ENCODE measurements around the gene MAP1LC3C. TPM values are rescaled to one million over a fixed set of nuclear protein-coding genes. Genes with fewer than 3 reads are reported as not detected.
A peak's percentile ranks its signal among the peaks of the same experiment; 100 is the strongest.
"Not testable (repeated sequence)": the region's sequence is repeated elsewhere in the genome, so short reads cannot be mapped to it uniquely, and the experiment has no call there.

Gene MAP1LC3C
- total RNA-seq, 1 experiment from 2014 or later: not detected

- no TSS peak for BruUV-seq (replicated peaks)
- POLR2A ChIA-PET (ENCODE audit: low non-redundant PET): no interaction called here
- no peaks in the 10 kb centered on the region for H3K9me3 ChIP-seq (ENCODE audit: low read depth, low read length, poor library complexity, severe bottlenecking)
- no peak for TF ChIP-seq CTCF (conservative IDR thresholded peaks at IDR 0.05; ENCODE audit: low read depth, low read length)
- intact Hi-C loops (cut with micrococcal nuclease; ENCODE audit: unreplicated experiment): no loop called here
- CTCF ChIA-PET: no interaction called here
- H3K4me3 ChIP-seq (ENCODE audit: low read depth, low read length, poor library complexity, severe bottlenecking): no peak overlapping the region
- no peak for DNase-seq (ENCODE audit: low spot score)
- no peaks in the 10 kb centered on the region for H3K4me1 ChIP-seq (ENCODE audit: insufficient read depth, low read length, poor library complexity, severe bottlenecking)
- H3K27me3 ChIP-seq (replicated peaks; ENCODE audit: insufficient read depth, low read depth, low read length, poor library complexity): no peaks in the 10 kb centered on the region
- H3K36me3 ChIP-seq (ENCODE audit: insufficient read depth, low read length, poor library complexity, severe bottlenecking): no peaks in the 10 kb centered on the region
- H3K27ac ChIP-seq (ENCODE audit: low read depth, low read length, poor library complexity, severe bottlenecking): no peak overlapping the region
Observed at GRCh38 chr1:241990040-241990439, 8.9 kb downstream of the MAP1LC3C start.

- H3K9me3 ChIP-seq (ENCODE audit: low read depth, low read length, poor library complexity, severe bottlenecking); CTCF ChIA-PET; BruUV-seq (replicated peaks); H3K36me3 ChIP-seq (ENCODE audit: insufficient read depth, low read length, poor library complexity, severe bottlenecking); POLR2A ChIA-PET (ENCODE audit: low non-redundant PET); H3K27ac ChIP-seq (ENCODE audit: low read depth, low read length, poor library complexity, severe bottlenecking); DNase-seq (ENCODE audit: low spot score); H3K4me1 ChIP-seq (ENCODE audit: insufficient read depth, low read length, poor library complexity, severe bottlenecking); H3K27me3 ChIP-seq (replicated peaks; ENCODE audit: insufficient read depth, low read depth, low read length, poor library complexity); H3K4me3 ChIP-seq (ENCODE audit: low read depth, low read length, poor library complexity, severe bottlenecking): not testable (repeated sequence)
- intact Hi-C loops (cut with micrococcal nuclease; ENCODE audit: unreplicated experiment): loop anchor here (5.0 to 10.0 kb wide), 2 partner anchors 91 to 454 kb away; partner anchors contain the start of gene KMO
Observed at GRCh38 chr1:241988389-241988930, 10.4 kb downstream of the MAP1LC3C start.

- POLR2A ChIA-PET (ENCODE audit: low non-redundant PET): no interaction called here
- peak; percentile 30 for DNase-seq (ENCODE audit: low spot score)
- no peaks in the 10 kb centered on the region for H3K4me1 ChIP-seq (ENCODE audit: insufficient read depth, low read length, poor library complexity, severe bottlenecking)
- no TSS peak for BruUV-seq (replicated peaks)
- no peak overlapping the region for H3K27ac ChIP-seq (ENCODE audit: low read depth, low read length, poor library complexity, severe bottlenecking)
- H3K9me3 ChIP-seq (ENCODE audit: low read depth, low read length, poor library complexity, severe bottlenecking): no peaks in the 10 kb centered on the region
- CTCF ChIA-PET: no interaction called here
- peak; percentile 46 for TF ChIP-seq CTCF (conservative IDR thresholded peaks at IDR 0.05; ENCODE audit: low read depth, low read length)
- TF ChIP-seq EZH2 (IDR thresholded peaks at IDR 0.05; ENCODE audit: borderline replicate concordance, low read depth, low read length, poor library complexity, severe bottlenecking): no peak
- no peak overlapping the region for H3K4me3 ChIP-seq (ENCODE audit: low read depth, low read length, poor library complexity, severe bottlenecking)
- H3K27me3 ChIP-seq (replicated peaks; ENCODE audit: insufficient read depth, low read depth, low read length, poor library complexity): no peaks in the 10 kb centered on the region
- H3K36me3 ChIP-seq (ENCODE audit: insufficient read depth, low read length, poor library complexity, severe bottlenecking): no peaks in the 10 kb centered on the region
- intact Hi-C loops (cut with micrococcal nuclease; ENCODE audit: unreplicated experiment): loop anchor here (5.0 to 10.0 kb wide), 2 partner anchors 88 to 451 kb away; partner anchors contain the start of gene KMO
Observed at GRCh38 chr1:241985787-241986186, 13.1 kb downstream of the MAP1LC3C start.

- H3K36me3 ChIP-seq (ENCODE audit: insufficient read depth, low read length, poor library complexity, severe bottlenecking): no peaks in the 10 kb centered on the region
- DNase-seq (ENCODE audit: low spot score): no peak
- H3K27ac ChIP-seq (ENCODE audit: low read depth, low read length, poor library complexity, severe bottlenecking): no peak overlapping the region
- intact Hi-C loops (cut with micrococcal nuclease; ENCODE audit: unreplicated experiment): loop anchor here (10.0 kb wide), 1 partner anchor 445 kb away; the partner anchor contains the start of gene KMO
- no peaks in the 10 kb centered on the region for H3K4me1 ChIP-seq (ENCODE audit: insufficient read depth, low read length, poor library complexity, severe bottlenecking)
- TF ChIP-seq EZH2 (IDR thresholded peaks at IDR 0.05; ENCODE audit: borderline replicate concordance, low read depth, low read length, poor library complexity, severe bottlenecking): no peak
- TF ChIP-seq CTCF (conservative IDR thresholded peaks at IDR 0.05; ENCODE audit: low read depth, low read length): no peak
- H3K27me3 ChIP-seq (replicated peaks; ENCODE audit: insufficient read depth, low read depth, low read length, poor library complexity): no peaks in the 10 kb centered on the region
- POLR2A ChIA-PET (ENCODE audit: low non-redundant PET): no interaction called here
- H3K4me3 ChIP-seq (ENCODE audit: low read depth, low read length, poor library complexity, severe bottlenecking): no peak overlapping the region
- H3K9me3 ChIP-seq (ENCODE audit: low read depth, low read length, poor library complexity, severe bottlenecking): no peaks in the 10 kb centered on the region
- CTCF ChIA-PET: no interaction called here
- BruUV-seq (replicated peaks): no TSS peak
Observed at GRCh38 chr1:241979926-241980325, 19.0 kb downstream of the MAP1LC3C start.

Measured in A673 (cell line).